Neuron (in vitro differentiated cells): ENCODE measurements around the gene MAPK8IP3.

Experiments
- H2AFZ ChIP-seq: one replicate; pipeline ENCODE4 v1.6.1; 2013; ENCODE audit warnings: low read depth, mild to moderate bottlenecking, inconsistent platforms, low read length, moderate library complexity
- H3K27me3 ChIP-seq: one replicate; pipeline ENCODE4 v1.6.1; 2013; ENCODE audit warnings: low read length; ENCODE audit not compliant: insufficient read depth
- H3K36me3 ChIP-seq: one replicate; pipeline ENCODE4 v1.6.1; 2013; ENCODE audit warnings: low read length; ENCODE audit not compliant: insufficient read depth
- H3K4me1 ChIP-seq: one replicate; pipeline ENCODE4 v1.6.1; 2013; ENCODE audit warnings: low read length; ENCODE audit not compliant: insufficient read depth
- H3K4me3 ChIP-seq: 2 replicates; pipeline ENCODE4 v1.5.1; 2013; ENCODE audit warnings: mild to moderate bottlenecking, low read length, moderate library complexity
- H3K9me3 ChIP-seq: one replicate; pipeline ENCODE4 v1.6.1; 2013; ENCODE audit warnings: low read length

MAPK8IP3 gene

GRCh38 chr16:1766701-1767100 lies 60.7 kb downstream of the MAPK8IP3 start:
- H2AFZ ChIP-seq: no peak overlapping the region
- no peak overlapping the region for H3K4me3 ChIP-seq
- no peaks in the 10 kb centered on the region for H3K9me3 ChIP-seq
- H3K36me3 ChIP-seq: peaks cover 76% of the 10 kb centered on the region
- H3K27me3 ChIP-seq: no peaks in the 10 kb centered on the region
- H3K4me1 ChIP-seq: peaks cover under 1% of the 10 kb centered on the region

- no peaks in the 10 kb centered on the region for H3K27me3 ChIP-seq
- no peak overlapping the region for H3K4me3 ChIP-seq
- no peaks in the 10 kb centered on the region for H3K9me3 ChIP-seq
- H2AFZ ChIP-seq: no peak overlapping the region
- peaks cover 7% of the 10 kb centered on the region for H3K4me1 ChIP-seq
- H3K36me3 ChIP-seq: peaks cover 70% of the 10 kb centered on the region
These were observed 61.4 kb downstream of the MAPK8IP3 start for GRCh38 chr16:1767116-1767994.

- peaks cover 63% of the 10 kb centered on the region for H3K36me3 ChIP-seq
- H3K27me3 ChIP-seq: no peaks in the 10 kb centered on the region
- no peaks in the 10 kb centered on the region for H3K9me3 ChIP-seq
- no peak overlapping the region for H2AFZ ChIP-seq
- H3K4me3 ChIP-seq: no peak overlapping the region
- H3K4me1 ChIP-seq: peaks cover 8% of the 10 kb centered on the region
These were observed 62.2 kb downstream of the MAPK8IP3 start for GRCh38 chr16:1768061-1768766.

- Histone ChIP-seq H3K4me3 (no peak overlapping the region), H3K27me3 (no peaks in the 10 kb centered on the region), H3K36me3 (peaks cover 59% of the 10 kb centered on the region), H3K9me3 (no peaks in the 10 kb centered on the region), H3K4me1 (peaks cover 10% of the 10 kb centered on the region), H2AFZ (no peak overlapping the region)
These were observed 62.9 kb downstream of the MAPK8IP3 start for GRCh38 chr16:1768767-1769401.

- Histone ChIP-seq H3K4me3 (no peak overlapping the region), H3K9me3 (no peaks in the 10 kb centered on the region), H3K27me3 (no peaks in the 10 kb centered on the region), H3K36me3 (peaks cover 53% of the 10 kb centered on the region), H3K4me1 (peaks cover 18% of the 10 kb centered on the region), H2AFZ (no peak overlapping the region)
These were observed 63.7 kb downstream of the MAPK8IP3 start for GRCh38 chr16:1769402-1770300.

GRCh38 chr16:1770328-1771187 lies 64.6 kb downstream of the MAPK8IP3 start:
- no peaks in the 10 kb centered on the region for H3K27me3 ChIP-seq
- no peak overlapping the region for H3K4me3 ChIP-seq
- H3K9me3 ChIP-seq: no peaks in the 10 kb centered on the region
- H3K36me3 ChIP-seq: peaks cover 49% of the 10 kb centered on the region
- H2AFZ ChIP-seq: no peak overlapping the region
- H3K4me1 ChIP-seq: peaks cover 19% of the 10 kb centered on the region

GRCh38 chr16:1771188-1771863 lies 65.3 kb downstream of the MAPK8IP3 start, which contains the start of gene NME3:
Gene NME3 (minus strand): TSS chr16:1771543. CDS start chr16:1771534, 9 bp downstream.
- Histone ChIP-seq H3K36me3 (peaks cover 49% of the 10 kb centered on the region), H3K9me3 (no peaks in the 10 kb centered on the region), H3K4me1 (peaks cover 19% of the 10 kb centered on the region), H2AFZ (no peak within 1 kb of the TSS), H3K27me3 (no peaks in the 10 kb centered on the region), H3K4me3 (peak within 1 kb of the TSS; percentile 87)

GRCh38 chr16:1771864-1772361 lies 65.9 kb downstream of the MAPK8IP3 start:
- peaks cover 47% of the 10 kb centered on the region for H3K36me3 ChIP-seq
- H2AFZ ChIP-seq: no peak overlapping the region
- H3K9me3 ChIP-seq: no peaks in the 10 kb centered on the region
- H3K4me1 ChIP-seq: peaks cover 19% of the 10 kb centered on the region
- H3K4me3 ChIP-seq: peak overlapping the region; percentile 87
- no peaks in the 10 kb centered on the region for H3K27me3 ChIP-seq

- no peaks in the 10 kb centered on the region for H3K9me3 ChIP-seq
- H3K36me3 ChIP-seq: peaks cover 47% of the 10 kb centered on the region
- H2AFZ ChIP-seq: peak within 1 kb of the TSS; percentile 54
- no peaks in the 10 kb centered on the region for H3K27me3 ChIP-seq
- H3K4me1 ChIP-seq: peaks cover 19% of the 10 kb centered on the region
- H3K4me3 ChIP-seq: peak within 1 kb of the TSS; percentile 87
These were observed 66.4 kb downstream of the MAPK8IP3 start, which contains the start of gene EME2 for GRCh38 chr16:1772362-1772907. Gene EME2 (plus strand): TSS chr16:1772810. CDS start chr16:1773228, 418 bp downstream.

GRCh38 chr16:1772908-1773702 lies 67.1 kb downstream of the MAPK8IP3 start, which contains the start of gene MRPS34:
Gene MRPS34 (minus strand): TSS chr16:1773134. CDS start chr16:1773119, 15 bp downstream.
- Histone ChIP-seq H3K9me3 (no peaks in the 10 kb centered on the region), H3K36me3 (peaks cover 46% of the 10 kb centered on the region), H3K27me3 (no peaks in the 10 kb centered on the region), H2AFZ (peak within 1 kb of the TSS; percentile 54), H3K4me1 (peaks cover 19% of the 10 kb centered on the region), H3K4me3 (peak within 1 kb of the TSS; percentile 87)
